Measurements from ENCODE around the gene KCNQ1OT1.

The KCNQ1OT1 gene

GRCh38 chr11:2686360-2687222 is 13.2 kb downstream of the KCNQ1OT1 start:
- DNase-seq, result no peak

DNA sequence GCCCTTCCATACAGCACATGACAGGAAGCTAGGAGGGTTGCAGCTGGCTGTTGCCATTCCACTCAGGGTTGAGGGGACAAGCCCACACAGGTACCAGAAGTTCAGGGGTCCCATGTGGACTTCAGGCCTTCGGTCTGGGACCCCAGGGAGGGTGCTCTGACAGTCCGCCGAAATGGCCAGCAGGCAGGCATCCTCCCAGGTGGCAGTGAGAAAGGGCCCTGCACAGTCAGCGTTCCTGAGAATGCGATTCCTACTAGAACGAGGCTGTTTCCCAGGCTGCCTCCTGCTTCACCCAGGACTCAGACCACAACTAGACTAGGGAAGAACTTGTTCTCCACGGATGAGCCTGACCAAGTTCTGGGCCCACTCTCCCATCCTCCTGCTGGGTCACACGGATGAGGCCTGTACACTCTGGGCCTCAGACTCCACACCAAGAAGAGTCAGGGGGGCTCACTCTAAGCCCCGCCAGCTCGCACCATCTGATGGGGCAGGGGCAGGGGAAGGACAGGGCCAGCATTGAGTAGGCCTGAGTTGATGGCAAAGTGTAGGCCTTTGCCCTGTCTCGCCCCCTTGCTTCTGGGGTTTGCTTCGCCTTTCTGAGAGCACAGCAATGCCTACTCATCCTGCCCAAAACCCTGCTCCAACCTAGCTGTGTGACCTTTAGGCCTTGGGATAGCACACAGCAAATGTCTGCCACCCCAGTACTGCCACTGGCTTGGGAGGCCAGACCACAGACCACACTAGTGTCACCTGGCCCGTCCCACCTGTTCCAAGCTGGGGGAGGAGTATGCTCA is 14.0 kb downstream of the KCNQ1OT1 start:
- no peak for DNase-seq

- no peak for DNase-seq
Observed at GRCh38 chr11:2685051-2685450, 14.7 kb downstream of the KCNQ1OT1 start.

DNA sequence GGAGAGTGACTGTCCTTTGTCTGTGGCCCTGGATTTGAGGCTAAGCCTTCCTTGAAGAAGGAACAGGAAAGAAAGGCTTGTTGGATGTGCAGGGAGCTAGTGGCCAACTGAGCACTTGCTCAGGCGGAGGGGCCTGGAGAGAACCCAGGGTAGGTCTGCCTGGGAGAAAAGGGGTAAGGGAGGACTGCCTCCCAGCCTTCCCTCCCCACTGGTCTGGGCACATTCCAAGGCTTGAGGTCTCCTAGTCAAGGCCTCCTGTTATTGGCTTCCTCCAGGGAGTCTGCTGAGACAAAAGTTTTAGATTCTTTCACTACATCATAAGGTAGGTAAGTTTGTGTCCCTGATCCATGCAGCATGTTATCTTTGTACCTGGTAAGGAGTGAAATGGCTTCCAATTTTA is 15.2 kb downstream of the KCNQ1OT1 start:
- DNase-seq, result no peak

DNA sequence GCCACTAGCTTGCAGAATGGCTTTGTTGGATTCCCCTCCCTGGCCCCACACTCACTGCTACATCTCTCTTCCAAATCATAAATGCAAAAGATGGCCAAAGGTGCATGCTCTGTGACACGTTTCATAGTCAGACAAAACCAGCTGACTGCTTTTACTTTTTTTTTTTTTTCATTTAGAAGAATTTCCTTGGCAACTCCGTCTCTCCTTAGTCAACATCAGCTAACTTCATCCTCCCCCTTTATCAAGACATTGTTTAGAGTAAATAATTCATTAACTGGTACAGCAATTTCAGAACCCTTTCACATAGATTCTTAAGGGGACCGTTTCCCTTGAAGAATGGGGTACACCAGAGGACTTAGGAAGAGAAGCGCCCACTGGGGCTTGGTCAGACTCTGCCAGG is 16.0 kb downstream of the KCNQ1OT1 start:
- no peak for DNase-seq

DNA sequence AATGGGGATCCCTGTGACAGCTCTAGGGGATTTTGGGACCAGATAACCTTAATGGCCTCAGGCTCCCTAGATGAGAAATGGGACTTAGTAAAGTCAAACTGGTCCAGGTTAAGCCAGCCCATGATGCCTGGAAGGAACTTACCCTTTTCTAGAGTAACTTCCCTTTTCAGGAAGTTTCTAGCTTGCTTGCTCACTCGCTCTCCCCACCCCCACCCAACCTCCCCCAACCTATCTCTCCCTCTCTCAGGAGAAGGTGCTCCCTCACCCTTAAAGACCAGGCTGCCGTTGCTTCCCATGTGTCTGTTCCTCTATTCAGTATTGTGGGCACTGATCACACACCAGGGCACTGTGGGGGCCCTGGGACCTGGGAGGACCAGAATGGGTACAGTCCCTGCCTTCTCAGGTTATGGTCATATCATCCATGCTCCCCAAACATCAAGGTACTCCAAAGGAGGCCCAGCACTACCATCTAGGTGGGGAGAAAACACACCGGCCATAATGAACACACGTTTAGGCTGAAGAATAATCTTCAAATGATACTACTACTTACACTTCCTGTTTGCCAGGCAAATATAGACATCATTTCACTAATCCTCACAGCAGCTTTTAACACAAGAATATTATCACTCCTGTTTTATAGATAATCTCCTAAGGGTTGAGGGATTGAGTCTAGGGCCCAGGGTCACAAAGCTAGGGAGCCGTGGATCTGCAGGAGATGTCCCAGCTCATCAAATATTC is 18.2 kb downstream of the KCNQ1OT1 start:
- no peak for DNase-seq

- DNase-seq, result no peak
Observed at GRCh38 chr11:2679011-2679676, 20.6 kb downstream of the KCNQ1OT1 start.

GRCh38 chr11:2678396-2678795 is 21.4 kb downstream of the KCNQ1OT1 start:
- no peak for DNase-seq

DNA sequence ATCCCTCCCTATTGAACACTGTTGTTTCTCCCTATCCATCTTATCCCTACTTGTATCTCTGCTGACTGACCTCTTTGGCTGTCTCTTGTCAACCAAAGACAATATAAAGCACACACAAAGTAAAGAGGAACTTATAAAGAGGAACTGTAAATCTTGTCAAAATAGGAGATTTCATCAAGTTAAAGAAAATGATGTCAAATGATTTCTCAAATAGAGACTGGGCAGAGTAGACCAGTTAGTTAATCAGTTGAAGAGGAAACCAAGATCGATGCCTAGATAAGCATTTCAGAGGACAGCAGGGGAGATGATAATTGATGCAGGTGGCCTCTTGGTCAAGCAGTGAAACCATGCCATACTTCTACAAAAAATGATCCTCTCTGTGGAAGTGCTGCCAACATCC is 22.7 kb downstream of the KCNQ1OT1 start:
- no peak for DNase-seq

GRCh38 chr11:2675540-2675939 is 24.3 kb downstream of the KCNQ1OT1 start:
- DNase-seq, result no peak

- no peak for DNase-seq
Observed at GRCh38 chr11:2674658-2675131, 25.1 kb downstream of the KCNQ1OT1 start.

DNA sequence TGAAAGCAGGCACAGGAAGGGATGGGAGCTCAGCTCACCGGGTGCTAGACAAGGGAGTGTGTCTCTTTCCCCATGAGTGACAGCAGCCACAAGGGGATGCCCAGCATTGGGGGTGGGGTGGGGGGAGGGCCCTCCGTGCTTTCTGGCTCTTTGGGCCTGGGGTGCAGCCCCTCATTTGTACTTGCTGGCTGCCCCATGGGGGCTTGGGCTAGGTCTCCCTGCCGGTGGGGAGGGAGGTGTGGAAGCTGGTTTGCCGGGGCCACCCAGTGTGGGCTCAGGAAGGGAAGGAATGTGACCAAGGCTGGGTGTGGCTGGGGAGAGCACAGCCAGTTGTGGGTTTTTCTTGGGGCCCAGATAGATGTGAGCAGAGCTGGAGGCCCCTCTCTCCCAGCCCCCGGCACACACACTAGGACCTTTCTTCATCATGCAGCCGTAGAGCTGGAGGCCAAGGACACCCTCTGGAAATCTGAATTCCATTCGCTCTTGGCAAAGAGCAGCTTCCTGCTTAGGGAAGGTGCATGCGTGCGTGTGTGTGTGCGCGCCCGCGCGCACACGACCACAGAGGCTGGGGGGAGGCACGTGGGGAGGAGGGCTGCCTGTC is 25.8 kb downstream of the KCNQ1OT1 start:
- DNase-seq, result no peak

DNA sequence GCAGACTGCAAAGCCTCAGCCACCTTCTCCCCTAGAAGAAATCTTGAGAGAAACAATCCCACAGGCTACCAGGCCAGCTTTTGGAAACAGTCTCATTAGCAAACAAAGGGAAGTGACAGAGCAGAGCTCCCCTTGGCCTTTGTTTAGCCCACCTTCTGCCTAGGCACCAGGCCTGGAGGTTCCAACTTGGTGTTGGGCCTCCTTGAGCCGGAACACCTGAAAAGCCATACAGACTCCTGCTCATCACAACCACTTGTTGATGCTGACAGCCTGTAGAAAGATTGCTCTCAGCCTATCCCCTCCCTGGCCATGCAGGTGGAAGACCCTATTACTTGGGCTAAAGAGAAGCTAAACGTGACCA is 26.6 kb downstream of the KCNQ1OT1 start:
- no peak for DNase-seq

GRCh38 chr11:2672553-2673249 is 27.1 kb downstream of the KCNQ1OT1 start:
- no peak for DNase-seq

DNA sequence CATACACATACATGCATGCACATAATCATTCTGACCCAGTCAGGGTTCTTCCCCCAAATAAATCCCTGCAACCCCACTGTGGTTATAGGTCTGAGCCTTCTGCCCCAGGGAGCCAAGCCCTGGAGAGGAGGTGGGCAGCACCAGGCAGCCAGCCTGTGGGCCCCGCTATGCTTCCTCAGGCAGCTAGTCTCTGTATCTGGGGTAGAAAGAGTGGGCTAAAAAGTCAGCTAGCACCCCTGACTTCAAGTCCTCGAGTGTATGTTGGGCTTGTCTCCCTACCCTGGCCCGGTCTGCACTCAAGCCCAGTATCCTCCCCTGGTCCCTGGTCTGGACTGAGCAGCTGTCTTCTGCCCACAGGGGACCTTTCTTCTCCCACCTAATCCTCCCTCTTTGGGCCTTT is 28.0 kb downstream of the KCNQ1OT1 start:
- DNase-seq, result no peak

GRCh38 chr11:2670541-2671100 is 29.2 kb downstream of the KCNQ1OT1 start:
- DNase-seq, result no peak

GRCh38 chr11:2669634-2670469 is 29.9 kb downstream of the KCNQ1OT1 start:
- DNase-seq, result no peak

DNA sequence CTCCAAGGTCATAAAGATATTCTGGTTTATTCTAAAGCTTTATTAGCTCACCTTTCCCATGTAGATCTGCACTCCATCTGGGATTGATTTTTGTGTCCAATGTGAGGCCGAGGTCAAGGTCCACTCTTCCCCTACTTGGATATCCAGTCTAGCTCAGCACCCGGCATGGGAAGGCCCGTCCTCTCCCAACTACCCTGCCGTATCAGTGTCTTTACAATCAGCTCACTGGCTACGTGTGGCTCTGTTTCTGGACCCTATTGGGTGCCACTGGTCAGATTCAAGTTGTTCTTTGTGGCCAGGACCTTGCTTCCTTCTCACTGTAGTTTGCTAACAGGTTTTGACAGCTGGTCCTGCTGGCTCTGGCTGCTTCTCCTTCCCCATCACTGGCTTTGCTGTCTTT is 30.9 kb downstream of the KCNQ1OT1 start:
- no peak for DNase-seq

DNA sequence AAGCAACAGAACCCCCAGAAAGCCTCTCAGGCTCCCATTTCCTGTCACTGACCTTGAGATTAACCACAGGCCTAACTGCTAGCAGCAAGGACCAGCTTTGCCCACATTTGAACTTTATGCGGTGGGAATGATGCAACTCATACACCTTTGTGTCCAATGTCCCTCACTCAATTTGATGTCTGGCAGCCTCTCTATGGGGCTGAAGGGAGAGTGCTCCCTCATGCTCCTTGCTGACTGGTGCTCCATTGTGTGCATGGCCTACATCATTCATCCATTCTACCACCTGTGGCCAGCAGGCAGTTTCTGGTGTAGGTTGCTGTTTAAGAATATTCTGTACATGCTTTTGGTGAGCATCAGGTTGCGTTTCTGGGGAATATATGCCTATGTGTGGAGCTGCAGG is 31.9 kb downstream of the KCNQ1OT1 start:
- no peak for DNase-seq

- DNase-seq, result no peak
Observed at GRCh38 chr11:2666828-2667570, 32.8 kb downstream of the KCNQ1OT1 start.

All from NCI-H226 (cell line).